Endothelial cell of umbilical vein (primary cell): Measurements from ENCODE around the gene TRMT6. TPM values are rescaled to one million over a fixed set of nuclear protein-coding genes. Genes with fewer than 3 reads are reported as not detected.

Source experiments
- BruUV-seq: library from RNA; stranded (reverse); fragments of 400-500 nt; replicated peaks from 2 replicates; lab custom pipeline; 2021; lab: Mats Ljungman, UMichigan
- CTCF ChIA-PET: fragments of 300-600, 350-600 bp; sonication (Branson Sonifier 250); formaldehyde crosslinking; loops from one replicate; lab custom pipeline; 2021; ENCODE audit warnings: antibody characterized with exemption, inconsistent platforms; lab: Charles Lee
- POLR2A ChIA-PET: fragments of 300-600, 350-600 bp; sonication (Branson Sonifier 250); formaldehyde crosslinking; loops from one replicate; lab custom pipeline; 2021; ENCODE audit warnings: antibody characterized with exemption, inconsistent platforms; lab: Charles Lee
- DNase-seq: peaks from one replicate; pipeline ENCODE4 v3.0.0-alpha.2; 2011; ENCODE audit warnings: low read depth, low spot score
- FAIRE-seq: peaks from 2 replicates; lab custom pipeline; 2011; peaks lifted over from hg19 to GRCh38; lab: Jason Lieb, UNC
- H2AFZ ChIP-seq: 2 replicates; pipeline ENCODE4 v1.6.0; 2012; ENCODE audit warnings: low read depth, low read length, control low read depth, inconsistent platforms
- H3K27ac ChIP-seq: 2 replicates; pipeline ENCODE4 v1.5.1; 2011; ENCODE audit warnings: low read depth, mild to moderate bottlenecking, control low read depth, low read length, moderate library complexity; ENCODE audit not compliant: insufficient read depth
- H3K27me3 ChIP-seq, 2 experiments: 2 replicates each; pipeline versions ENCODE4 v1.6.0 to v1.6.1; 2011; ENCODE audit warnings: low read length in 2 of 2, mixed read lengths in 1 of 2; ENCODE audit not compliant: control insufficient read depth in 2 of 2, insufficient read depth in 2 of 2
- H3K36me3 ChIP-seq, 2 experiments: 2 replicates in 1 of 2; 3 replicates in 1 of 2; pipeline ENCODE4 v1.5.1; 2011; ENCODE audit warnings: low read length in 2 of 2, mild to moderate bottlenecking in 1 of 2, moderate library complexity in 1 of 2; ENCODE audit not compliant: control insufficient read depth in 2 of 2, insufficient read depth in 2 of 2; ENCODE audit errors: extremely low read depth in 1 of 2
- H3K4me1 ChIP-seq: 3 replicates; pipeline ENCODE4 v1.5.1; 2011; ENCODE audit warnings: mild to moderate bottlenecking, low read length; ENCODE audit not compliant: control insufficient read depth, insufficient read depth; ENCODE audit errors: extremely low read depth
- H3K4me2 ChIP-seq: 2 replicates; pipeline ENCODE4 v1.6.1; 2011; ENCODE audit warnings: low read length, control low read depth, mixed read lengths; ENCODE audit not compliant: insufficient read depth
- H3K4me3 ChIP-seq, 3 experiments: fragments of 200-600 bp in 1 of 3; sonication (generic), shearing (Covaris generic) in 1 of 3; replicated peaks in 1 of 3; 2 replicates each; pipeline ENCODE4 v1.5.1; 2011 to 2016; ENCODE audit warnings: control low read depth in 3 of 3, low read length in 3 of 3, mild to moderate bottlenecking in 2 of 3, inconsistent platforms in 1 of 3, low read depth in 1 of 3, moderate library complexity in 1 of 3; ENCODE audit not compliant: insufficient read depth in 1 of 3
- H3K79me2 ChIP-seq: 2 replicates; pipeline ENCODE4 v1.6.0; 2012; ENCODE audit warnings: low read length, inconsistent platforms; ENCODE audit not compliant: control insufficient read depth, insufficient read depth
- H3K9ac ChIP-seq: replicated peaks from 2 replicates; pipeline ENCODE3; 2011; ENCODE audit warnings: low read length, control low read depth; ENCODE audit not compliant: insufficient read depth; ENCODE audit errors: extremely low read depth
- H3K9me1 ChIP-seq: replicated peaks from 3 replicates; pipeline ENCODE4 v1.6.0; 2011; ENCODE audit warnings: mild to moderate bottlenecking, low read length; ENCODE audit not compliant: control insufficient read depth, insufficient read depth; ENCODE audit errors: extremely low read depth
- H3K9me3 ChIP-seq: replicated peaks from 2 replicates; pipeline ENCODE4 v1.5.1; 2012; ENCODE audit warnings: low read length, inconsistent platforms; ENCODE audit not compliant: control insufficient read depth, insufficient read depth
- H4K20me1 ChIP-seq: replicated peaks from 2 replicates; pipeline ENCODE3; 2011; ENCODE audit warnings: mild to moderate bottlenecking, low read length; ENCODE audit not compliant: control insufficient read depth, insufficient read depth; ENCODE audit errors: extremely low read depth
- EZH2 ChIP-seq: IDR thresholded peaks from 2 replicates; pipeline ENCODE4 v1.6.1; 2012; ENCODE audit warnings: borderline replicate concordance, low read depth, mild to moderate bottlenecking, moderate library complexity, low read length, inconsistent platforms; ENCODE audit not compliant: severe bottlenecking
- FOS ChIP-seq: IDR thresholded peaks from 2 replicates; pipeline ENCODE4 v1.6.1; 2011; ENCODE audit warnings: mild to moderate bottlenecking, low read length, moderate library complexity, borderline replicate concordance; ENCODE audit not compliant: insufficient read depth
- GATA2 ChIP-seq: IDR thresholded peaks from 2 replicates; pipeline ENCODE4 v1.7.0; 2011; ENCODE audit warnings: low read depth, mild to moderate bottlenecking, moderate library complexity, mixed read lengths, low read length; ENCODE audit not compliant: insufficient read length, insufficient read depth
- JUN ChIP-seq: IDR thresholded peaks from 2 replicates; pipeline ENCODE4 v1.6.1; 2011; ENCODE audit warnings: borderline replicate concordance, low read depth; ENCODE audit not compliant: insufficient read length, insufficient read depth
- MYC ChIP-seq: IDR thresholded peaks from one replicate; pipeline ENCODE4 v1.6.1; 2011; ENCODE audit warnings: mild to moderate bottlenecking, low read depth, low read length
- POLR2A ChIP-seq: IDR thresholded peaks from 2 replicates; pipeline ENCODE4 v1.6.1; 2012; ENCODE audit warnings: low read depth, mild to moderate bottlenecking, control low read depth, low read length
- POLR2AphosphoS5 ChIP-seq: IDR thresholded peaks from 2 replicates; pipeline ENCODE4 v1.6.1; 2012; ENCODE audit warnings: low read depth, mild to moderate bottlenecking, control low read depth, low read length, moderate library complexity; ENCODE audit not compliant: insufficient read depth
- dilution Hi-C: fragments of 300-500 bp; cut with MboI; formaldehyde crosslinking; loops from one replicate; pipeline ENCODE4 v1.15.0; 2019; ENCODE audit warnings: low sequenced_read_pairs; ENCODE audit not compliant: extremely low pct_ligation_motif_present
- intact Hi-C: fragments of 100-400 bp; cut with micrococcal nuclease; formaldehyde crosslinking; loops from one replicate; pipeline ENCODE4 v1.10.0; 2022
- polyA plus RNA-seq, 4 experiments: library from polyadenylated mRNA; depleted of rRNA in 3 of 4; stranded (reverse) in 3 of 4; unstranded in 1 of 4; fragments of >200 nt; gene quantifications; 2 replicates each; pipeline versions ENCODE4 v1.2.1 to v1.2.3, GENCODE V29; 2011 to 2012; ENCODE audit warnings: missing spikeins in 1 of 4
- total RNA-seq: library from RNA; stranded (reverse); gene quantifications from 2 replicates; pipeline ENCODE4 v1.2.3, GENCODE V29; 2021
- TF ChIP-seq, protein P1 (sequence below): IDR thresholded peaks from 2 replicates; pipeline ENCODE4 v1.6.1; 2011; ENCODE audit not compliant: insufficient read depth, insufficient read length
- TF ChIP-seq, protein P2 (sequence below), 2 donors: IDR thresholded peaks; 1 replicate in 1 of 2; 2 replicates in 1 of 2; pipeline ENCODE4 v1.5.1; 2011; ENCODE audit warnings: low read length in 2 of 2, mild to moderate bottlenecking in 2 of 2, moderate library complexity in 2 of 2, control low read depth in 1 of 2, inconsistent platforms in 1 of 2, low read depth in 1 of 2; ENCODE audit not compliant: insufficient read depth in 1 of 2; ENCODE audit errors: extremely low read depth in 1 of 2

The TRMT6 gene
- total and polyA plus RNA-seq, 2 donors (not counting 3 experiments of a cell fraction or from before 2014, with no cell fraction given): 4.1 to 12.0 TPM

DNA sequence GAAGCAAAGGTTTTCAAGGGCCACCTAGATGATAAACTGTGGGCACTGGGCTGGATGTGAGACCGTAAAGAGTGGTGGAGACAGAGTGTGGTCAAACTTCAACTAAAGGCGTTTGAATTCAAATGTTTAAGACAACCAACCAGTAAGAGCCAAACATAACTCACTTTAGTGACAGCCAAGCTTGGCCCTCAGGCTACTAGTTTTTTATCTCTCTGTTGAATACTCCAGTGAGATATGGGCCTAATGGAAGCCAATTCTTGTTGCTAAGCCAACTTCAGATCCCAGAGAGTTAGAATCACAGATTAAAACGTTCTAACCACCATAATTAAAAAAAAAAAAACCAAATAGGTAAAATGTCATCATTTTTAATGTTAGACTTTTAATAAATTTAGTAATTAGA, 57.3 kb downstream of the TRMT6 start:
- Histone ChIP-seq H3K4me2 (no peak overlapping the region), H3K79me2 (no peaks in the 10 kb centered on the region), H3K27me3 (peaks cover 4 to 26% of the 10 kb centered on the region in 2 experiments), H4K20me1 (no peaks in the 10 kb centered on the region), H3K9me1 (no peaks in the 10 kb centered on the region), H3K27ac (no peak overlapping the region), H3K9me3 (no peaks in the 10 kb centered on the region), H3K4me1 (no peaks in the 10 kb centered on the region), H3K9ac (no peak overlapping the region), H2AFZ (no peak overlapping the region), H3K36me3 (no peaks in the 10 kb centered on the region), H3K4me3 (no peak overlapping the region)
- no TSS peak for BruUV-seq
- dilution Hi-C loops: no loop called here
- intact Hi-C loops: no loop called here
- TF ChIP-seq, protein P1, sequence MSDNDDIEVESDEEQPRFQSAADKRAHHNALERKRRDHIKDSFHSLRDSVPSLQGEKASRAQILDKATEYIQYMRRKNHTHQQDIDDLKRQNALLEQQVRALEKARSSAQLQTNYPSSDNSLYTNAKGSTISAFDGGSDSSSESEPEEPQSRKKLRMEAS: no peak
- TF ChIP-seq POLR2A (no peak), JUN (no peak), FOS (no peak), EZH2 (no peak), GATA2 (no peak), POLR2AphosphoS5 (no peak), MYC (no peak)
- TF ChIP-seq, protein P2, sequence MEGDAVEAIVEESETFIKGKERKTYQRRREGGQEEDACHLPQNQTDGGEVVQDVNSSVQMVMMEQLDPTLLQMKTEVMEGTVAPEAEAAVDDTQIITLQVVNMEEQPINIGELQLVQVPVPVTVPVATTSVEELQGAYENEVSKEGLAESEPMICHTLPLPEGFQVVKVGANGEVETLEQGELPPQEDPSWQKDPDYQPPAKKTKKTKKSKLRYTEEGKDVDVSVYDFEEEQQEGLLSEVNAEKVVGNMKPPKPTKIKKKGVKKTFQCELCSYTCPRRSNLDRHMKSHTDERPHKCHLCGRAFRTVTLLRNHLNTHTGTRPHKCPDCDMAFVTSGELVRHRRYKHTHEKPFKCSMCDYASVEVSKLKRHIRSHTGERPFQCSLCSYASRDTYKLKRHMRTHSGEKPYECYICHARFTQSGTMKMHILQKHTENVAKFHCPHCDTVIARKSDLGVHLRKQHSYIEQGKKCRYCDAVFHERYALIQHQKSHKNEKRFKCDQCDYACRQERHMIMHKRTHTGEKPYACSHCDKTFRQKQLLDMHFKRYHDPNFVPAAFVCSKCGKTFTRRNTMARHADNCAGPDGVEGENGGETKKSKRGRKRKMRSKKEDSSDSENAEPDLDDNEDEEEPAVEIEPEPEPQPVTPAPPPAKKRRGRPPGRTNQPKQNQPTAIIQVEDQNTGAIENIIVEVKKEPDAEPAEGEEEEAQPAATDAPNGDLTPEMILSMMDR (IDR thresholded peaks at IDR 0.05; ENCODE audit: extremely low read depth in 1 of 2, insufficient read depth in 1 of 2, low read depth in 1 of 2, low read length in 2 of 2): no peak
- ChIA-PET POLR2A (no interaction called here), CTCF (no interaction called here)
- no peak for DNase-seq
- no peak for FAIRE-seq
